HepG2 (cell line): ENCODE measurements around the gene KIF3A. TPM values are rescaled to one million over a fixed set of nuclear protein-coding genes. Genes with fewer than 3 reads are reported as not detected.

Experiments used
- ARNT ChIP-seq: fragments of 450-650 bp; IDR thresholded peaks from 2 replicates; pipeline ENCODE4 v1.6.1; 2017
- BRD4 ChIP-seq: sonication (generic); formaldehyde crosslinking; IDR thresholded peaks from 2 replicates; pipeline ENCODE4 v1.4.0; 2020; ENCODE audit warnings: missing genetic modification reagents
- JDP2 ChIP-seq: sonication (generic); formaldehyde crosslinking; IDR thresholded peaks from 2 replicates; pipeline ENCODE4 v1.8.1; 2022; ENCODE audit warnings: missing genetic modification reagents, borderline replicate concordance
- KAT7 ChIP-seq: IDR thresholded peaks from 2 replicates; pipeline ENCODE4 v1.6.1; 2018; ENCODE audit warnings: borderline replicate concordance, missing compliant biosample characterization
- KDM1A ChIP-seq: IDR thresholded peaks from 2 replicates; pipeline ENCODE4 v1.6.1; 2016; ENCODE audit warnings: missing compliant biosample characterization
- MYNN ChIP-seq: sonication (generic); formaldehyde crosslinking; IDR thresholded peaks from 2 replicates; pipeline ENCODE4 v1.4.0; 2020; ENCODE audit warnings: mild to moderate bottlenecking, low read depth, missing genetic modification reagents
- RARA ChIP-seq: IDR thresholded peaks from 2 replicates; pipeline ENCODE4 v1.6.1; 2016; ENCODE audit warnings: missing genetic modification reagents, missing compliant biosample characterization
- RFX5 ChIP-seq: IDR thresholded peaks from 2 replicates; pipeline ENCODE4 v1.6.1; 2011; ENCODE audit warnings: low read depth, low read length, improper control_type of control experiment
- SRF ChIP-seq: IDR thresholded peaks from 2 replicates; pipeline ENCODE4 v1.6.1; 2011; ENCODE audit warnings: mild to moderate bottlenecking, low read depth, low read length, moderate library complexity
- SRSF9 ChIP-seq: fragments of 200-400 bp; formaldehyde crosslinking; IDR thresholded peaks from 2 replicates; pipeline ENCODE4 v1.6.1; 2018; ENCODE audit warnings: borderline replicate concordance, mild to moderate bottlenecking, low read depth, low read length; ENCODE audit not compliant: insufficient read depth, poor library complexity, severe bottlenecking
- TEAD3 ChIP-seq: optimal IDR thresholded peaks from 2 replicates; pipeline ENCODE3; 2016; ENCODE audit warnings: borderline replicate concordance
- ZFP1 ChIP-seq: IDR thresholded peaks from 2 replicates; pipeline ENCODE4 v1.6.1; 2016
- ZNF264 ChIP-seq: sonication (generic); formaldehyde crosslinking; IDR thresholded peaks from 2 replicates; pipeline ENCODE4 v1.4.0; 2020; ENCODE audit warnings: missing genetic modification reagents
- ZNF326 ChIP-seq: sonication (generic); formaldehyde crosslinking; IDR thresholded peaks from 2 replicates; pipeline ENCODE4 v1.4.0; 2020; ENCODE audit warnings: missing genetic modification reagents, borderline replicate concordance
- ZNF337 ChIP-seq: sonication (generic); formaldehyde crosslinking; IDR thresholded peaks from 2 replicates; pipeline ENCODE4 v1.5.1; 2020; ENCODE audit warnings: missing genetic modification reagents, low read depth, mild to moderate bottlenecking, borderline replicate concordance
- ZNF460 ChIP-seq: sonication (generic); formaldehyde crosslinking; IDR thresholded peaks from 2 replicates; pipeline ENCODE4 v1.5.1; 2020; ENCODE audit warnings: missing genetic modification reagents, mild to moderate bottlenecking, borderline replicate concordance
- ZNF558 ChIP-seq: sonication (generic); formaldehyde crosslinking; IDR thresholded peaks from 2 replicates; pipeline ENCODE4 v1.9.0; 2022; ENCODE audit warnings: mild to moderate bottlenecking, missing genetic modification reagents, borderline replicate concordance
- ZNF672 ChIP-seq: sonication (generic); formaldehyde crosslinking; IDR thresholded peaks from 2 replicates; pipeline ENCODE4 v1.8.1; 2022; ENCODE audit warnings: missing genetic modification reagents
- ZNF7 ChIP-seq: IDR thresholded peaks from 2 replicates; pipeline ENCODE4 v1.6.1; 2016; ENCODE audit warnings: missing biosample characterization, missing genetic modification reagents
- ZNF850 ChIP-seq: sonication (generic); formaldehyde crosslinking; conservative IDR thresholded peaks from 2 replicates; pipeline ENCODE4 v1.9.0; 2021; ENCODE audit warnings: mild to moderate bottlenecking, missing genetic modification reagents
- polyA plus RNA-seq, 8 experiments: library from polyadenylated mRNA; depleted of rRNA in 3 of 8; stranded (reverse) in 7 of 8; unstranded in 1 of 8; fragments of >200 nt; fragmentation: Illumina TruSeq in 4 of 8; extraction: Trizol in 4 of 8; gene quantifications; 2 replicates each; pipeline versions ENCODE4 v1.2.1 to v1.2.3, GENCODE V29; 2011 to 2016; ENCODE audit warnings: low read depth in 4 of 8, missing spikeins in 1 of 8, mixed read lengths in 1 of 8; ENCODE audit not compliant: insufficient read depth in 1 of 8
- total RNA-seq, 5 experiments: library from RNA; depleted of rRNA; stranded (reverse); fragments of >200 nt; fragmentation: Illumina TruSeq; extraction: Trizol; gene quantifications; 2 replicates each; pipeline ENCODE4 v1.2.3, GENCODE V29; 2016; ENCODE audit warnings: low read depth in 1 of 5
- TF ChIP-seq, protein P1 (sequence below): IDR thresholded peaks from 2 replicates; pipeline ENCODE4 v1.6.1; 2016; ENCODE audit warnings: missing compliant biosample characterization, missing genetic modification reagents, borderline replicate concordance
- TF ChIP-seq, protein P2 (sequence below): IDR thresholded peaks from 2 replicates; pipeline ENCODE4 v1.6.1; 2016; ENCODE audit warnings: missing biosample characterization, missing genetic modification reagents, low read depth
- TF ChIP-seq, protein P3 (sequence below), 2 experiments: fragments of 450-650 bp in 1 of 2; sonication (generic) in 1 of 2; formaldehyde crosslinking; IDR thresholded peaks; 2 replicates each; pipeline versions ENCODE4 v1.5.0 to v1.8.0; 2020 to 2022; ENCODE audit warnings: mild to moderate bottlenecking in 1 of 2, missing genetic modification reagents in 1 of 2
- TF ChIP-seq, protein P4 (sequence below): sonication (generic); formaldehyde crosslinking; IDR thresholded peaks from 2 replicates; pipeline ENCODE4 v1.5.0; 2020; ENCODE audit warnings: mild to moderate bottlenecking, missing genetic modification reagents, borderline replicate concordance
- TF ChIP-seq, protein P5 (sequence below): sonication (generic); formaldehyde crosslinking; IDR thresholded peaks from 2 replicates; pipeline ENCODE4 v1.8.0; 2022; ENCODE audit warnings: low read depth, missing genetic modification reagents

The KIF3A gene
- total and polyA plus RNA-seq, 2 of the 13 experiments (the other 11 are each of a cell fraction or from before 2014, with no cell fraction given), result 2.3 to 8.4 TPM

DNA sequence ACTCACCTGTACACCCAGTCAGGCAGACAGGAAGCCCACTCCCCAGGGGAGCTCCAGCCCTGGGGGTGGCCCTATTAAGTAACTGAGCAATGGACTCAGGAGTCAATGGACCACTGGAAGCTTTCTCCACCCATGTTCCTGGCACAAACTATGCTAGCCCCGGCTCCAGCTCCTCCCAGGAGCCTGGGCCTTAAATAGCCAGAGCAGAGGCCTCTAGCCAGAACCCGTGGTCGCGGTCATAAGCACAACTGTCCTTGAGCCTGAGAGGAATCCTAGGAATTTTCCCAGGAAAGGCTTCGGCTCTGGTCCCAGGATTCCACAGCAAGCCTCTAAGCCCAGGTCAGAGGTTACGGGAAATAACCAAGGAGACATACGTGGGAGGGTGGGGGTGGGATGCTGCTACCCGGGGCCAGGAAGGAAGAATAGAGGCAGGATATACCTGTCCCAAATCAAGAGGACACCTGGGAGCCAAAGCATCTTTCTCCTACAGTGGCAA is 34.2 kb upstream of the KIF3A start (continued):
- TF ChIP-seq ZNF326 (CRISPR knock-in tag), result no peak
- TF ChIP-seq ZNF7 (CRISPR knock-in tag), result no peak
- TF ChIP-seq ARNT, result no peak
- no peak for TF ChIP-seq SRF
- TF ChIP-seq ZNF460 (CRISPR knock-in tag), result no peak
- TF ChIP-seq SRSF9, result no peak
- no peak for TF ChIP-seq RFX5
- no peak for TF ChIP-seq JDP2 (CRISPR knock-in tag)
- TF ChIP-seq, protein P1, sequence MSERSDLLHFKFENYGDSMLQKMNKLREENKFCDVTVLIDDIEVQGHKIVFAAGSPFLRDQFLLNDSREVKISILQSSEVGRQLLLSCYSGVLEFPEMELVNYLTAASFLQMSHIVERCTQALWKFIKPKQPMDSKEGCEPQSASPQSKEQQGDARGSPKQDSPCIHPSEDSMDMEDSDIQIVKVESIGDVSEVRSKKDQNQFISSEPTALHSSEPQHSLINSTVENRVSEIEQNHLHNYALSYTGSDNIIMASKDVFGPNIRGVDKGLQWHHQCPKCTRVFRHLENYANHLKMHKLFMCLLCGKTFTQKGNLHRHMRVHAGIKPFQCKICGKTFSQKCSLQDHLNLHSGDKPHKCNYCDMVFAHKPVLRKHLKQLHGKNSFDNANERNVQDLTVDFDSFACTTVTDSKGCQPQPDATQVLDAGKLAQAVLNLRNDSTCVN (CRISPR knock-in tag), result no peak
- TF ChIP-seq ZNF337 (CRISPR knock-in tag), result no peak
- TF ChIP-seq ZNF850 (CRISPR knock-in tag), result no peak
- TF ChIP-seq KAT7 (CRISPR knock-in tag), result no peak
- TF ChIP-seq, protein P2, sequence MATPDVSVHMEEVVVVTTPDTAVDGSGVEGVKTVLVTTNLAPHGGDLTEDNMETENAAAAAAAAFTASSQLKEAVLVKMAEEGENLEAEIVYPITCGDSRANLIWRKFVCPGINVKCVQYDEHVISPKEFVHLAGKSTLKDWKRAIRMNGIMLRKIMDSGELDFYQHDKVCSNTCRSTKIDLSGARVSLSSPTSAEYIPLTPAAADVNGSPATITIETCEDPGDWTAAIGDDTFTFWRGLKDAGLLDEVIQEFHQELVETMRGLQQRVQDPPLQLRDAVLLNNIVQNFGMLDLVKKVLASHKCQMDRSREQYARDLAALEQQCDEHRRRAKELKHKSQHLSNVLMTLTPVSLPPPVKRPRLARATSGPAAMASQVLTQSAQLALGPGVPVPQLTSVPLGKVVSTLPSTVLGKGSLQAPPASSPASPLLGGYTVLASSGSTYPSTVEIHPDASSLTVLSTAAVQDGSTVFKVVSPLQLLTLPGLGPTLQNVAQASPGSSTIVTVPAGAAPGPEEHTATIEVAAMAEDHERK (CRISPR knock-in tag), result no peak
- TF ChIP-seq KDM1A (CRISPR knock-in tag), result no peak
- no peak for TF ChIP-seq MYNN
- TF ChIP-seq ZNF264, result peak; percentile 61; the same call in 1 of the 2 replicates
- no peak for TF ChIP-seq BRD4 (CRISPR knock-in tag)
- TF ChIP-seq ZFP1, result no peak
- peak; percentile 34; the same call in 1 of the 2 replicates for TF ChIP-seq RARA (CRISPR knock-in tag)
- TF ChIP-seq, protein P3, sequence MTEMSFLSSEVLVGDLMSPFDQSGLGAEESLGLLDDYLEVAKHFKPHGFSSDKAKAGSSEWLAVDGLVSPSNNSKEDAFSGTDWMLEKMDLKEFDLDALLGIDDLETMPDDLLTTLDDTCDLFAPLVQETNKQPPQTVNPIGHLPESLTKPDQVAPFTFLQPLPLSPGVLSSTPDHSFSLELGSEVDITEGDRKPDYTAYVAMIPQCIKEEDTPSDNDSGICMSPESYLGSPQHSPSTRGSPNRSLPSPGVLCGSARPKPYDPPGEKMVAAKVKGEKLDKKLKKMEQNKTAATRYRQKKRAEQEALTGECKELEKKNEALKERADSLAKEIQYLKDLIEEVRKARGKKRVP (CRISPR knock-in tag; IDR thresholded peaks at IDR 0.05), result no peak
- TF ChIP-seq, protein P4, sequence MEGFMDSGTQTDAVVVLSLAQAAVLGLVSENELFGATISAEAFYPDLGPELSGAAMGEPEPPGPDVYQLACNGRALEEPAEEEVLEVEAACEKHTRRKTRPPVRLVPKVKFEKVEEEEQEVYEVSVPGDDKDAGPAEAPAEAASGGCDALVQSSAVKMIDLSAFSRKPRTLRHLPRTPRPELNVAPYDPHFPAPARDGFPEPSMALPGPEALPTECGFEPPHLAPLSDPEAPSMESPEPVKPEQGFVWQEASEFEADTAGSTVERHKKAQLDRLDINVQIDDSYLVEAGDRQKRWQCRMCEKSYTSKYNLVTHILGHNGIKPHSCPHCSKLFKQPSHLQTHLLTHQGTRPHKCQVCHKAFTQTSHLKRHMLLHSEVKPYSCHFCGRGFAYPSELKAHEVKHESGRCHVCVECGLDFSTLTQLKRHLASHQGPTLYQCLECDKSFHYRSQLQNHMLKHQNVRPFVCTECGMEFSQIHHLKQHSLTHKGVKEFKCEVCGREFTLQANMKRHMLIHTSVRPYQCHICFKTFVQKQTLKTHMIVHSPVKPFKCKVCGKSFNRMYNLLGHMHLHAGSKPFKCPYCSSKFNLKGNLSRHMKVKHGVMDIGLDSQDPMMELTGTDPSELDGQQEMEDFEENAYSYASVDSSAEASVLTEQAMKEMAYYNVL (CRISPR knock-in tag), result no peak
- TF ChIP-seq TEAD3, result peak; percentile 94
- no peak for TF ChIP-seq ZNF672
- no peak for TF ChIP-seq ZNF558 (CRISPR knock-in tag)
- TF ChIP-seq, protein P5, sequence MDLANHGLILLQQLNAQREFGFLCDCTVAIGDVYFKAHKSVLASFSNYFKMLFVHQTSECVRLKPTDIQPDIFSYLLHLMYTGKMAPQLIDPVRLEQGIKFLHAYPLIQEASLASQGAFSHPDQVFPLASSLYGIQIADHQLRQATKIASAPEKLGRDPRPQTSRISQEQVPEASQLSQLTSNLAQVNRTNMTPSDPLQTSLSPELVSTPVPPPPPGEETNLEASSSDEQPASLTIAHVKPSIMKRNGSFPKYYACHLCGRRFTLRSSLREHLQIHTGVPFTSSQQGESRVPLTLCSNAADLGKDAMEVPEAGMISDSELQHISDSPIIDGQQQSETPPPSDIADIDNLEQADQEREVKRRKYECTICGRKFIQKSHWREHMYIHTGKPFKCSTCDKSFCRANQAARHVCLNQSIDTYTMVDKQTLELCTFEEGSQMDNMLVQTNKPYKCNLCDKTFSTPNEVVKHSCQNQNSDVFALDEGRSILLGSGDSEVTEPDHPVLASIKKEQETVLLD (CRISPR knock-in tag), result no peak
